GM18858 (cell line): ENCODE measurements around the gene GSX2.
"Not testable (repeated sequence)": the region's sequence is repeated elsewhere in the genome, so short reads cannot be mapped to it uniquely, and the experiment has no call there.

Source experiments
- ATAC-seq: cut with Tn5 transposase; IDR thresholded peaks from one replicate; pipeline ENCODE4 v1.9.1; 2021; ENCODE audit not compliant: unreplicated experiment

Gene GSX2

DNA sequence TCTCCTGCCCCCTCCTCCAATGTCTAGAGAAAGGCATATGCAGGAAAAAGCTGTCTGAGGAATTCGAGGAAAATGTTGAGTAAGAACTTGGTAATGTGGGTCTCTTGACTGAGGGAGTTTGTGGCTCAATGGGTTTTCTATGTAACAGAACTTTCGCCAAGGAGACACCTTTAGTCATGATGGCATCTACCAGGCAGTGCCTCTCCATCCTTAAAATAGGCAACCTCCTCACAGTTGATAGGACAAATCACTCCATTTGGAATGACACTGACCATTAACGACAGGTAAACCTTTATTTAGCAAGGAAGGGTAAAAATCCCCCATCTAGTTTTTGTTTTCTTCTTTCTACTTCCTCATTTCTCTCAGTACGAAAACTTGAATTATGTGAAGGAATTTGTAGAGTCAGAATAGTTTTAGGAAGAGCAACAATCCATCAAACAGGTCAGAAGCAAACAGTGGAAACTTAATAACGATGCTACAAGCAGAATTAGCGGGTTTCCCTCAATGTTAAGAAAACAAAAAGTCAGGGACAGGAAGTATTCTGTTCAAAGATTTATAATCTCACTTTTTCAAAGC is 2.7 kb downstream of the GSX2 start:
- ATAC-seq: no peak

- ATAC-seq: no peak
Observed at GRCh38 chr4:54103190-54103574, 3.2 kb downstream of the GSX2 start.

- no peak for ATAC-seq
Observed at GRCh38 chr4:54104907-54105306, 4.9 kb downstream of the GSX2 start.

GRCh38 chr4:54107951-54108748 is 8.2 kb downstream of the GSX2 start:
- ATAC-seq: no peak

DNA sequence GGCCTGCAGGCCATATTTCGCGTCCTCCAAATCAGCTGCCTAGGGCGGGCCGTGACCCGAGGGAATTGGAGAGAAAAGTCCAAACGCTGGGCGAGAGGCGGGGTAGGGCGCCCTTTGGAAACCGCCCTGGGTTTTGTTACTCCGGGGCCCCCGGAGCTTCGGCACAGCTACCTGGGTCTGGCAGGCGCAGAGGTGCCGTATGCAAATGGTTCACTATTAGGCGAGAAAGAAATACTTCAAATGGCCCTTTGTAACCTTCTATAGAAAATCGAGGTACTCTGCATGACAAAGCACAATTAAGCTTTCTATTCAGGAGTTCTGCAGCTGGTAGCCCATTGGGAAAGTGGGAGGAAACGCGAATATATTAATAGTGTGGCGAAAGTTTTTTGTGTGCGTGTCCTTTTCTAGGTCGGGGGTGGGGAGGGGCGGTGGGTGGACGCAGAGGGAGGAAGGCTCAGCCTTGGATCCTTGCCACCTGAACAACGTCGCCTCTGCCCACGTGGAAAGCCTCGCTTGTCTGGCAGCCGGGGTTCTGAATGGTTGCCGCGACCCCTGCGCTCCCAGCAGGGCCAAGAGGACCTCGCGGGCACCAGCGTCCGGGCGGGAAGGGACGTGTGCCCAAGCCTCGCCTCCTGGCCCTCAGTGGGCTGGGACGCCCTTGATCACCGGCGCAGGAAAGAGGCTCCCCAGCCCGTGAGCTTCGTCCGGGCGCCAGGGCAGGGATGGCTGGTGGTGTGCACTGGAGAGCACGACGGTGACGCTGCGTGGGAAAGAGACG is 9.5 kb downstream of the GSX2 start:
- no peak for ATAC-seq

- ATAC-seq: no peak
Observed at GRCh38 chr4:54110019-54110416, 10.1 kb downstream of the GSX2 start.

DNA sequence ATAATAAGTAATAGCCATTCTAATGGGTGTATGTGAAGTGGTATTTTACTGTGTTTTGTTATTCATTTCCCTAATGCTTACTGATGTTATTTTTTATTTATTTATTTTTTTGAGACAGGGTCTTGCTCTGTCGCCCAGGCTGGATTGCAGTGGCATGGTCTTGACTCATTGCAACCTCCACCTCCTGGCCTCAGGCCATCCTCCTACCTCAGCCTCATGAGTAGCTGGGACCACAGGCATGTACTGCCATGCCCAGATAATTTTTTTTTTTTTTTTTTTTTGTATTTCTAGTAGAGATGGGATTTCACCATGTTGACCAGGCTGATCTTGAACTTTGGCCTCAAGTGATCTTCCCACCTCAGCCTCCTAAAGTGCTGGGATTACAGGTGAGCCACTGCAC is 13.2 kb downstream of the GSX2 start:
- not testable (repeated sequence) for ATAC-seq

GRCh38 chr4:54116246-54116645 is 16.3 kb downstream of the GSX2 start:
- ATAC-seq: not testable (repeated sequence)

DNA sequence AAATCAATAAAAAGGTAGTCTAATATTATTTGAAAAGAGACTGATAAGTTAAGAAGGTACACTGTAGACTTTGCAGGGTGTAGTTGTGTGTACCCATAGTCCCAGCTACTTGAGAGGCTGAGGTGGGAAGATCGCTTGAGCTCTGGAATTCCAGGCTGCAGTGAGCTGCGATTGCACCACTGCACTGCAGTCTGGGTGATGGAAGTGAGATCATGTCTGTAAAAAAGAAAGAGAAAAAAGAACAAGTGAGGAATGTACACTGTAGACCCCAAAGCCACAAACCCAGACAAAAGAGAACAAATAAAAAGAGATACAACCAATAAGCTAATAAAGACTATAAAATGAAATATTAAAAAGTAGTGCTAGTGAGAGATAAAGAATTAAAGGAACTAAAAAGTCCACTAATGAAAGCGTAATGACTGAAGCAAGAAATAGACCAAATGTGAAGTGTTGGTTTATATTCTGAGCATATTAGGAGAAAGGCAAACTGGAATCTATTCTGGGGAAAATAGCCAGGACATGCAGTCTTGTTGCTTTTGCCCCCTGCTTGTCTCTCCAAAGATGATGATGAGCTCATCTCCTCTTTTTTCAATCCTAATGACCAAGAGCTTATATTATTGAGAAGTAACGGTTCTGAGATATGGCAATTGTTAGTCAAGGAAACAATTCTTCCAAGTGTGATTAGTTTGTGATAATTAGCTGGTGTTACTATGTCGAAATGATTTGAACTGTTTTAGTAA is 19.1 kb downstream of the GSX2 start:
- ATAC-seq: no peak

DNA sequence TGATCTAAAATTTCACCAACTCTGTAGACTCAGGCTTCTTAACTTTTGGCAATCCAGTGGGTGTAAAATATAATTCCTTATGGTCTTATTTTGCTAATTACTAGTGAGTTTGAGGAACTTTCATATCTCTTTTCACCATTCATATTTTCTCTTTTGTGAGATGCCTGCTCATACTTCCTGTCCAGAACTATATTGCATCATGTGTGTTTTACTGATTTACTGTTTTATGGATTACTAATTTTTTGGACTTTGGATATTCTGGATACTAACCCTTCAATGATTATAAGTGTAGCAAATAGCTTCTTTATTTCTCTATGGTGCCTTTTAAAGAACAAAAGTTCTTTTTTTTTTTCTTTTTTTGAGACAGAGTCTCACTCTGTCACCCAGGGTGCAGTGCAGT is 20.6 kb downstream of the GSX2 start:
- ATAC-seq: no peak

DNA sequence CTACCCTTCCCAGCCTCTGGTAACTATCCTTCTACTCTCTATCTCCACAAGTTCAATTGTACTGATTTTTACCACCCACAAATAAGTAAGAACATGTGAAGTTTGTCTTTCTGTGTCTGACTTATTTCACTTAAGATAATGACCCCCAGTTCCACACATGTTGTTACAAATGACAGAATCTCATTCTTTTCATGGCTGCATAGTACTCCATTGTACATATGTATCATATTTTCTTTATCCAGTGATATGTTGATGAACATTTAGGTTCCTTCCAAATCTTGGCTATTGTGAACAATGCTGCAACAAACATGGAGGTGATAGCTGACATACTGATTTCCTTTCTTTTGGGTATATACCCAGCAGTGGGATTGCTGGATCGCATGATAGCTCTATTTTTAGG is 27.7 kb downstream of the GSX2 start:
- no peak for ATAC-seq

DNA sequence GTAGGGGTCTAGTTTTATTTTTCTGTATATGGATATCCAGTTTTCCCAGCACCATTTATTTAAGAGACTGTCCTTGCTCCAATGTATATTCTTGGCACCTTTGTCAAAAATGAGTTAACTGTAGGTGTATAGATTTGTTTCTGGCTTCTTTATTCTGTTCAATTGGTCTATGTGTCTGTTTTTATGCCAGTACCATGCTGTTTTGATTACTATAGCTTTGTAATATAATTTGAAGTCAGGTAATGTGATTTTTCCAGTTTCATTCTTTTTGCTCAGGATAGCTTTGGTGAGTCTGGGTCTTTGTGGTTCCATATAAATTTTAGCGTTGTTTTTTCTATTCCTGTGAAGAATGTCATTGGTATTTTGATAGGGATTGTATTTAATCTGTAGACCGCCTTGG is 28.7 kb downstream of the GSX2 start:
- not testable (repeated sequence) for ATAC-seq

- ATAC-seq: no peak
Observed at GRCh38 chr4:54139332-54139731, 39.4 kb downstream of the GSX2 start.

- ATAC-seq: no peak
Observed at GRCh38 chr4:54140287-54140686, 40.3 kb downstream of the GSX2 start.

DNA sequence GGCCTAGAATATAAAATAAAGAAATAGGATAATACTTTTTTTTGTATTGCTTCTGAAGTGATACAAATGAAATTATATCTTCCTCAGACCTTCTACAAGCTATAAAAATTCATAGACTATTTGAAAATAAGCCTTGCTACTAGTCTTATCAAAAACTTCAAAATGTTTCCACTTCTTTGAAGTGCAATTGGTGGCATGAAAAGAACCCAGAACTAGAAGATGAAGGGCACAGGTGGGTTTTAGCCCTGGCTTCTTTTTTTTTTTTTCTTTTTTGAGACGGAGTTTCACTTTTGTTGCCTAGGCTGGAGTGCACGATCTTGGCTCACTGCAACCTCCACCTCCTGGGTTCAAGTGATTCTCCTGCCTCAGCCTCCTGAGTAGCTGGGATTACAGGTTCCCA is 44.2 kb downstream of the GSX2 start:
- ATAC-seq: no peak

- ATAC-seq: no peak
Observed at GRCh38 chr4:54144661-54145171, 44.8 kb downstream of the GSX2 start.

DNA sequence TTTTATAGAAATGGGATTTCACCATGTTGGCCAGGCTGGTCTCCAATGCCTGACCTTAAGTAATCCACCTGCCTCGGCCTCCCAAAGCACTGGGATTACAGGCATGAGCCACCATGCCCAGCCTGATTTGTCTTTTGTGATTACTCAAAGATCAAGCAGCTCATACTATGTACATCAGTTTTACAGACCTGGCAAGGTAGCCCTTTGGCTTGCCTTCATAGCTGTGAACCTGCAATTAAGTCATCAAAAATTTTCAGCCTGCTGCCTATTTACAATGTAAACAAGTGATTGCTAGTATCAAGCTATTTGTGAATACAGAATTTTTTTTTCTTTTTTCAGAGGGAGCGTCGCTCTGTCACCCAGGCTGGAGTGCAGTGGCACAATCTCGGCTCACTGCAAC is 46.2 kb downstream of the GSX2 start:
- no peak for ATAC-seq

DNA sequence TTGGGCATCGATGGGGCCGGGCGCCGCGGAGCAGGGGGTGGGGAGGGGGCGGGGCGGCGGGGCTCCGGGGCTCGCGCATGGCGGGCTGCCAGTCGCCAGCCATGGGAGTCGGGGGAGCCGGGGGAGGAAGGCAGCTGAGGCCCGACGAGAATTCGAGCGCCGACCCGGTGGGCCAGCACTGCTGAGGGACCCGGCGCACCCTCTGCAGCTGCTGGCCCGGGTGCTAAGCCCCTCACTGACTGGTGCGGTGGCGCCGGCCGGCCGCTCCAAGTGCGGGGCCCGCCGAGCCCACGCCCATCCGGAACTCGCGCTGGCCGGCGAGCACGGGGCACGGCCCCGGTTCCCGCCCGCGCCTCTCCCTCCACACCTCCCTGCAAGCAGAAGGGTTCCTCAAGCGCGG is 49.4 kb downstream of the GSX2 start:
- ATAC-seq: no peak
